OCI-LY7 (cell line): ENCODE results near the gene TNFRSF8.

ENCODE experiments used
- EZH2phosphoT487 ChIP-seq: fragments of 200-600 bp; sonication (generic); IDR thresholded peaks from 2 replicates; pipeline ENCODE4 v1.6.1; 2018; ENCODE audit warnings: low read depth, borderline replicate concordance, mild to moderate bottlenecking, mixed run types, antibody characterized with exemption, low read length, moderate library complexity, mixed read lengths
- TF ChIP-seq, protein P1 (sequence below): fragments of 200-600 bp; sonication (generic); conservative IDR thresholded peaks from 2 replicates; pipeline ENCODE4 v1.5.1; 2014; ENCODE audit warnings: mild to moderate bottlenecking, antibody characterized with exemption, low read length, moderate library complexity, mixed read lengths

DNA sequence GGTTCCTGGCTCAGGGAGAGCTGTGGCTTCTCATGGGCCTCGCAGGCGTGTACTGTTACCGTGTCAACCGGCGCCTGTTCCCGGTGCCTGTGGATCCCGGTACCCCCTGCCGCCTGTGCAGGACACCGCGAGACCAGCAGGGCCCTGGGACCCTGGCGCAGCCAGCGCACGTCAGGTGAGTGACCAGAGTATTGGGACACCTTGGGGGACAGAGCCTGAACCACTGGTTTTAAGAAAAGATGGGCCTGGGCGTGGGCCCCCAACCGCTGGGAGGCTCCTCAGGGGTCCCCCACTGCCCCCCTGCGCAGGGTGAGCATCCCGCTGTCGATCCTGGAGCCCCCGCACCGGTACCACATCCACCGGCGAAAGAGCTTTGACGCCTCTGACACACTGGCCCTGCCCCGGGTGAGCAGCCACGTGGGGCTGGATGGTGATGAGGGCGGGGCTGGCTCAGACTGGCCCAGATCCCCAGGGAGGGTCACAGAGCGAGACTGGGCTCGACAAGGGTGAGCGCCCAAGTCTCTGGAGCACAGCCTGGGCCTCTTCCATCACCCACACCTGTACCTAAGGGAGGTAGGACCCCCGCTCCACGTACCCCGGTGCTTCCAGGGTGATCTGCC, 33.3 kb upstream of the TNFRSF8 start:
- TF ChIP-seq, protein P1, sequence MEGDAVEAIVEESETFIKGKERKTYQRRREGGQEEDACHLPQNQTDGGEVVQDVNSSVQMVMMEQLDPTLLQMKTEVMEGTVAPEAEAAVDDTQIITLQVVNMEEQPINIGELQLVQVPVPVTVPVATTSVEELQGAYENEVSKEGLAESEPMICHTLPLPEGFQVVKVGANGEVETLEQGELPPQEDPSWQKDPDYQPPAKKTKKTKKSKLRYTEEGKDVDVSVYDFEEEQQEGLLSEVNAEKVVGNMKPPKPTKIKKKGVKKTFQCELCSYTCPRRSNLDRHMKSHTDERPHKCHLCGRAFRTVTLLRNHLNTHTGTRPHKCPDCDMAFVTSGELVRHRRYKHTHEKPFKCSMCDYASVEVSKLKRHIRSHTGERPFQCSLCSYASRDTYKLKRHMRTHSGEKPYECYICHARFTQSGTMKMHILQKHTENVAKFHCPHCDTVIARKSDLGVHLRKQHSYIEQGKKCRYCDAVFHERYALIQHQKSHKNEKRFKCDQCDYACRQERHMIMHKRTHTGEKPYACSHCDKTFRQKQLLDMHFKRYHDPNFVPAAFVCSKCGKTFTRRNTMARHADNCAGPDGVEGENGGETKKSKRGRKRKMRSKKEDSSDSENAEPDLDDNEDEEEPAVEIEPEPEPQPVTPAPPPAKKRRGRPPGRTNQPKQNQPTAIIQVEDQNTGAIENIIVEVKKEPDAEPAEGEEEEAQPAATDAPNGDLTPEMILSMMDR, result no peak
- TF ChIP-seq EZH2phosphoT487, result no peak
